GM19193 (cell line): ENCODE data around the gene RANBP10.

Source experiments
- POLR2A ChIP-seq: IDR thresholded peaks from 4 replicates; pipeline ENCODE4 v1.6.1; 2011; ENCODE audit not compliant: insufficient read depth, insufficient read length; ENCODE audit errors: extremely low read depth

RANBP10 gene

DNA sequence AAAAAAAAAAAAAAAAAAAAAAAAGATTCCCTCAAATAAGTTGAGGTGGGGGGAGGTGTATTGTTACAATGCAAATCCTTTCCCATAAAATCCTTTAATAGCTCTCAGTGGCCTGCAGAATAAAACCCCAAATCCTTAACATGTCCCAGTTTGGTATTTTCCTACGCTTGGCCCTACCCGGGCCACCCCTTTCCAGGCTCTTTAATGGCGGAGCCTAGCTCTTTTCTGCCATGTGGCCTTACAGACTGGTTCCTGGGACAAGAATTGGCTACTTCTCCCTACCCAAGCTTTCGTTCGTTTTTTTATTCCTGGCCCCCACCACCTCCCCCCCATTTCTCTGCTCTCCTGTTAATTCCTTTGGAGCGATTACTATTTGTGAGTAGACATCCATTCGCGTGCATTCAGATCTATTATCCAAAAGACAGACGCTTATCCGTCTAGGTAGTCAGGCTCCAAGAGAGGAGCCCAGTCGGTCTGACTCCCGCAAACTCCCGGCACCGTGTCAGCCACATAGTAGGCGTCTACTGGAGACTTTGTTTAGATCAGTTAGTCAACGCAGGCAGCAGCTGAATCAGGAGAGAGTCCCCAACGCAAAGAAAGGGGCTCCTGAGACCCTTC is 34.9 kb upstream of the RANBP10 start:
- TF ChIP-seq POLR2A, result no peak

DNA sequence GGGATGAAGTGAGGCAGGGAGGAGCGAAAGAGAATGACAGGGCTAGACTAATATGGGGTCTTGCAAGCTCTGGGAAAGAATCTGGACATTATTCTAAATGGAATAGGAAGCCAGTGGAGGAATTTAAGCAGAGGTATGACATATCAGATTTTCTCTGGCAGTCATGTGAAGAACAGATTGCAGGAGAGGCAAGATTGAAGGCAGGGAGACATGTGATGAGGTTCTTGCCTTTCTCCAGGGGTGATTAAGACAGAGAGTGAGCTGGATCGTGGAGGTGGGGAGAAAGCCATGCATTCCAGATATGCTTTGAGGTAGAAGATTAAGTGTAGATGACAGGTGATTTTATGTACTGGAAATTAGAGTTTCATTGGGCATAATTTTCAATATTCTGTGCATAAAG is 31.5 kb upstream of the RANBP10 start:
- no peak for TF ChIP-seq POLR2A

DNA sequence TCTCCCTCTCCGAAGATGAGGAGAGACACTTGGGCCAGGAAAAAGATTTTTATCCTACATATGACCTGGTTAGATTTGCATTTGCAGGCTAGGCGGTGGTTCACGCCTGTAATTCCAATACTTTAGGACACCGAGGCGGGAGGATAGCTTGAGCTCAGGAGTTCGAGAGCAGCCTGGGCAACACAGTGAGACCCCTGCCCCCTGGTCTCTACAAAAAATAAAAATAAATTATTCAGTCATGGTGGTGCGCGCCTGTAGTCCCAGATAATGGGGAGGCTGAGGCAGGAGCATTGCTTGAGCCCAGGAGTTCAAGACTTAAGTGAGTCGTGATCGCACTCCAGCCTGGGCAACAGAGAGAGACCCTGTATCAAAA is 27.9 kb upstream of the RANBP10 start:
- no peak for TF ChIP-seq POLR2A

DNA sequence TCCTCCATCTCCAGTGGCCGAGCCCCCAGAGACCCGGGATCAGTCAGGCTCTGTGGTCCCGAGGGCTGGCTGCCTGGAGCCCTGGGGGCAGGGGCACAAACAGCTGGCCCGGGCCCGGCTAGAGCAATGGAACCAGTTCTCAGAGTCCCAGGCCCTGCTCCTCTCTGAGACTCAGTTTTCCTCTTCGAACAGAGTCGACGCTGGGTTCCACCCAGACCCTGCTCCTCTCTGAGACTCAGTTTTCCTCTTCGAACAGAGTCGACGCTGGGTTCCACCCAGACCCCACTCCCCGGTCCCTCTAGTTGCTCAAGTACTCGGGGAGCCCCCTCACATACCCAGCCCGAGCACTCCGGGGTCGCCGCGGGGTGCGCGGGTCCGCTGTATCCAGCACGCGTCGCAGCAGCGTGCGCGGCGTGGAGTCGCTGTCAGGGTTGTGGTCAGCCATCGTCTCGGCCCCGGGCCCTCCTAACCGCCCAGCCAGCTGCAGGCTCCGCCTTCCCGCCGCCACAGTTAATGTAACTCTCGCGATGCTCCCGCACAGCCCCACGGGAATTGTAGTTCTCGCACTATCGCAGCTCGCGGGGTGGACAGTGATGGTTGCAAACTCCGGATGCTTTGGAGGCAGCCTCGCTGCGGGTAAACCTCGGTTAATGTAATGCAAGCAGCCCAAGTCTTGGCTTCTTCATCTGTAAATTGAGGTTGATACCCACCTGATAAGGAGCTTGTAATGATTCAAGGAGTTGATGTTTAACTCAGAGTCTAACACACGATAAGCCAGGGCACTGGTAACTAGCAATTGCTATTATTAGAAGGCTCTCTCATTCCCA is 27.3 kb upstream of the RANBP10 start:
- peak; percentile 81 for TF ChIP-seq POLR2A

DNA sequence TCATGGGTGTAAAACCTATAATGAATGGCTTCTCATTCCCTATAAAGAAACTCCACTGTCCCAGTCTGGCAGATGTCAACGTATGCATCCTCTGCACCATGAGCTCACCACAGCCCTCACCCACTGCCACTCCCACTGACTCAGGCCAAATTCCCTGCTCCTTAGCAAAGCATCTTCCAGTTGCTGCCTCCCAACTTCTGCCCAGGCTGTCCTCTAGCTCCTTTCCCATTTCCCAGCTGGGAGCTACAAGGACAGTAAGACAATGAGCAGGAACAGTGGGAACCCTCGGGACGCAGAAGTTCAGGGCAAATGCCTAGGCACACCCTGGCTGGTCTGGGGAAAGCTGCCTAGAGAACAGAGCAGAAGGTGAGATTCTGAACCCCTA is 26.7 kb upstream of the RANBP10 start:
- TF ChIP-seq POLR2A, result no peak

DNA sequence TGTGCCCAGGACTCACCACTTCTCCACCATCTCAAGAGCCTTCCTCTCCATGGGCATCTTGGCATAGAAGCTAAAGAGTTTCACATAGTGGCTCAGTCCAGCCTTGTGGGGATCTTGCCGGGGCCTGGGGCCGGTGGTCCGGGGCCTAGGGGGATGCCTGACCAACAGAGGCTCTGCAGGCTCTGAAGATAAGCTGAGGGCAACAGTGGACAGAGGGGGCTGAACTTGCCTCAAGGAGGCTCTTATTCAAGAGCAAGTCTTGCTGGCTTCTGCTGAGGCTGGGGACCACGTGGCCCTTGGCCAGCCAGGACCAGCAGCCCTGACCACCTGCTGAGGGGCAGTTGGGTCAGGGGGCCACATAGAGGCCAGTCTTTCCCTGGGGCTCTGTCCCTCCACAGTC is 22.3 kb upstream of the RANBP10 start:
- TF ChIP-seq POLR2A, result no peak

DNA sequence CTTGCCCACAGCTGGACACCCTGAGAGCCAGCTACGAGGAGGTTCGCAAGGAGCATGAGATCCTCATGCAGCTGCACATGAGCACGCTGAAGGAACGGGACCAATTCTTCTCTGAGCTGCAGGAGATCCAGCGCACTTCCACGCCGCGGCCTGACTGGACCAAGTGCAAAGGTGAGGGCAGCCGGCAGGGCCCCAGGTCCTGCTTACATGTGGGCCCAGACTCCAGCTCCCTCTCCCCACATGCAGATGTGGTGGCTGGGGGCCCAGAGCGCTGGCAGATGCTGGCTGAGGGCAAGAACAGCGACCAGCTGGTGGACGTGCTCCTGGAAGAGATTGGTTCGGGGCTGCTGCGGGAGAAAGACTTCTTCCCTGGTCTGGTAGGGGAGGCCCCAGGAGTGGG is 19.5 kb upstream of the RANBP10 start:
- TF ChIP-seq POLR2A, result no peak

DNA sequence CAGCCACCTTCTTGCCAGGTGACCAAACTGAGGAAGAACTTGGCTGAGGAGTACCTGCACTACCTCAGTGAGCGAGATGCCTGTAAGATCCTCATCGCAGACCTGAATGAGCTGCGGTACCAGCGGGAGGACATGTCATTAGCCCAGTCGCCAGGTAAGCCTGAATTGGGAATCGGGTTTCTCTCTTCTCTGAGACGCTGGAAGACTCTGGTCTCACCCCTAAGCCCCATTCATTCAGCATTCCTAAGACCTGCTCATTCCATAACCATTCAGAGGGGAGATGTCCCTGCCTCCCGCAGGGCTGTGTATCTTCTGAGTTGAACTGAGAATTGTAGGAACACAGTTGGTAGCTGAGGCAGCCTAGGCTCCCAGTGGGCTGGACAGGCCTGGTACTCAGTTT is 18.8 kb upstream of the RANBP10 start:
- no peak for TF ChIP-seq POLR2A

DNA sequence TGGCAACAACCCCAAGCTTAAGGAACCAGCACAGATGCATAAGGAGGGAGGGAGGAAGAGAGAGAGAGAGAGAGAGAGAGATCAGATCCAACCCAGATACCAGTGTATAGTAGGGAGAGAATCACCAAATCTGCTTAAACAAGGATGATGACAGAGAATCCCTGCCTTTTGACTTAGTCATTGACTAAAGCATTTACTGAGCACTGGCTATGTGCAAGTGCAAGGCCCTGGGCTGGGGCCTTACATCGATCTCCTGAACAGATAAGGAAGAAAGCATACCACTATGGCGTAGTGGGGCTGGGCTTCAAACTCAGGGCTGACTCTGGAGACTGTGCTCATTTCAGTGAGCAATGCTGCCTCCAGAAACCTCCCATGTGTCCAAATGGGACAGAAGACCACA is 16.2 kb upstream of the RANBP10 start:
- TF ChIP-seq POLR2A, result no peak

DNA sequence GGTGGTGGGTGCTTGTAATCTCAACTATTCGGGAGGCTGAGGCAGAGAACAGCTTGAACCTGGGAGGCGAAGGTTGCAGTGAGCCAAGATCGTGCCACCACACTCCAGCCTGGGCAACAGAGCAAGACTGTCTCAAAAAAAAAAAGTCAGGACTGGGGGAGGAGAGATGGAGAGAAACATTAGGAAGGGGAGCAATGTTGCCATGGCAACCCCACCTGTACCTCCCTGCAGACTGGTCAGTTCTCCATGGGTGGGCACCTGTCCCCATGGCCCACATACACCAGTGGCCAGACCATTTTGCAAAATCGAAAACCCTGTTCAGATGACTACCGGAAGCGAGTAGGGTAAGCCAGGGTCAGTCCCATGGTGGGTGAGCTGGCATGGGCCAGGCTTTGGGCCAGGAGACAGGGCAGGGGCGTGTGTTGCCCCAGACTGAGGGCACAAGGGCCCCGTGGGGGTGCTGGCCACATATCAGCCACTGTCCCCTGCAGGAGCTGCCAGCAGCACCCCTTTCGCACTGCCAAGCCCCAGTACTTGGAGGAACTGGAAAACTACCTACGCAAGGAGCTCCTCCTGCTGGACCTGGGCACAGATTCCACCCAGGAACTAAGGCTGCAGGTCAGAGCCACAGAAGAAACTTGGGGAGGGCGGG is 14.4 kb upstream of the RANBP10 start:
- TF ChIP-seq POLR2A, result no peak

DNA sequence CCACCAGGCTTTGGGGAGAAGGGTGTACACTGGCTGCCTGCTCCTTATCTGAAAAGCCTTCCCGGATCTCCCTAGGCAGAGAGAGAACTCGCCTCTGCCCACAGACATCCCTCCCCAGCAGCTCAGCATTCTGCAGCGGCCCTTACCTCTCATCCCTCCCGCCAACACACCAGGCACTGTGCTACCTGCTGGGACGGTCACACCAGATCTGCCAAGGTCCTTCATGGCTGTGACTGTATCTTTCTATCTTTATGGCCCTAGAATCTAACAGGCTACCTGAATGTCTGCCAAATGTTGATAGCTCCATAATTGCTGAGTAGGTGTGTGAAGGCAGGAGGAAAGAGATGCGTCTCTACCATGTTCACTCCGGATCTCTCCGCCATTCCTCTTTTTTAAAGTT is 8.2 kb upstream of the RANBP10 start:
- no peak for TF ChIP-seq POLR2A

DNA sequence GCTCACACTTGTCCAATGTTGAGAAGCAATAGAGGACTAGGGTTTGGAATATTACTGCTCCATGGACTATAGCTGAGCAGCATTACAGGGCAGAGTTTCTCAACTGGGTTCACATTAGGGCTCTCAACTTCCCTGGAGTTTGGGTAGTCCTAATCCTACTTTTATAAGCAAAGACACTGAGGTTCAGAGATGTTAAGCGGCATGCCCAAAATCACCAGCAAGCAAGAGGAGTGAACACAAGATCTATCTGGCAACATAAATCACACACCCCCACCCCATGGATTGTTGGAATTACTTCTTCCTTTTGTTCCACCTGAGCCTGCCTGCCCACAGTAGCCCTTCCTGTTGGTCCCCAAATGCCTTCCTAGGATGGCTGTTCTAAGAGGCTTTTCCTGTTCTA is 5.5 kb upstream of the RANBP10 start:
- no peak for TF ChIP-seq POLR2A

DNA sequence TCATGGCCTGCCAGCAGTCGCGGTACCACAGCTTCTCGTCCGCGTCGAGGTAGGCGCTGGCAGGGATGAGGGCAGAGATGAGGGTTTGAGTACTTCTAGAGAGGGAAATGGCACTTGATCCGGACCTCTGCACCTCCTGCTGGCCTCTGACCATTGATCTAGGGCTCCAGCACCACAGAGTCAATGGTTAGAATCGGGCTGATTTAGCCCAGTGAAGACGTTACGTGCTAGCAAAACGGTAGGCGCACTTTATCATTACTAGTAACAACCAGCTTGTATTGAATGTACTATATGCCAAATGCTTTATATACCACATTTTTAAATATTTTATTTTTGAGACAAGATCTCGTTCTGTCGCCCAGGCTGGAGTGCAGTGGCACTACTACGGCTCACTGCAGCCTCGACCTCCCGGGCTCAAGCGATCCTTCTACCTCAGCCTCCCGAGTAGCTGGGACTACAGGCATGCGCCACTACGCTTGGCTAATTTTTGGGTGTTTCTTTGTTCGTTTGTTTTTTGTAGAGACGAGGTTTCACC is 855 bp upstream of the RANBP10 start:
- no peak for TF ChIP-seq POLR2A

DNA sequence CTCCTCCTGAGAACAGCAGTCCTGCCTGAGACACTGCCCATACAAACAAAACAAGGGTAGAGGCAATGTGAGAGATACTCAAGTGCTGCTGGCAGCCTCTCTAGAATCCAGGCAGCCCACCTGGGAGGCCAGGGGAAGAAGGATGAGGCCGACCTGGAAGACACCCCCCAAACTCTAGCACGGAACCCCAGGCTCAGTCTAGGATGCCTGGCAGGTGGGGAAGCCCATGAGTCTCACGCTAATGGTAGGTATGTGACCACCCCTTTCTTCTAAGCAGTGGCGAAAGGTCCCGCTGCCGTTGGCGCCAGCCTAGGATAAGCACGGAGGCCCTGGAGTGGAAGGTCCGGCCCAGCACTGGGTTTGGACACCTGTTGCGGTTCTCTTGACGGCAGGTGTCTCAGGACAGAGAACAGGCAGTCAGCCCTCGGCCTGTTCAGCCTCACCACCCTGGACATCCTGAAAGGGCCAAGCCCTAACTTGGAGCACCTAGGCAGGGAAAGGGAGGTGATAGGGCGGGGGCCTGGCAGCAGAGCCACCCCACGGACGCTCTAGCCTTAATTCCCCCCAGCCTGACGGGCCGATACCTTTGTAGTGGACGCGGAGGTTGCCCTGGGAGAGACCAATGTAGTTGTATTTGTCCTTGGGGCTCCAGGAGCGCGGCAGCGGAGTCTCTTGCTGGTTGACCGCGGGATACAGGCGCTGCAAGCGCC is 487 bp downstream of the RANBP10 start:
- TF ChIP-seq POLR2A, result no peak
